ENCODE results near the gene TMPRSS6.

Gene TMPRSS6

GRCh38 chr22:37070334-37070733 is 39.2 kb downstream of the TMPRSS6 start:
- DNase-seq (ENCODE audit: low read depth in 2 of 2): no peak
- TF ChIP-seq CTCF (IDR thresholded peaks at IDR 0.05; ENCODE audit: low read depth, low read length): no peak
- H3K4me3 ChIP-seq (replicated peaks in 1 of 2; ENCODE audit: low read depth in 2 of 2, low read length in 2 of 2): no peak overlapping the region

GRCh38 chr22:37069719-37070118 is 39.8 kb downstream of the TMPRSS6 start:
- no peak for TF ChIP-seq CTCF (IDR thresholded peaks at IDR 0.05; ENCODE audit: low read depth, low read length)
- H3K4me3 ChIP-seq (replicated peaks in 1 of 2; ENCODE audit: low read depth in 2 of 2, low read length in 2 of 2): no peak overlapping the region
- DNase-seq (ENCODE audit: low read depth in 2 of 2): no peak

- no peak overlapping the region for H3K4me3 ChIP-seq (replicated peaks in 1 of 2; ENCODE audit: low read depth in 2 of 2, low read length in 2 of 2)
- no peak for TF ChIP-seq CTCF (IDR thresholded peaks at IDR 0.05; ENCODE audit: low read depth, low read length)
- no peak for DNase-seq (ENCODE audit: low read depth in 2 of 2)
These were observed 40.2 kb downstream of the TMPRSS6 start for GRCh38 chr22:37069319-37069718.

- H3K4me3 ChIP-seq (replicated peaks in 1 of 2; ENCODE audit: low read depth in 2 of 2, low read length in 2 of 2): no peak overlapping the region
- no peak for TF ChIP-seq CTCF (IDR thresholded peaks at IDR 0.05; ENCODE audit: low read depth, low read length)
- DNase-seq (ENCODE audit: low read depth in 2 of 2): no peak
These were observed 40.7 kb downstream of the TMPRSS6 start for GRCh38 chr22:37068859-37069258.

- TF ChIP-seq CTCF (IDR thresholded peaks at IDR 0.05; ENCODE audit: low read depth, low read length): no peak
- no peak overlapping the region for H3K4me3 ChIP-seq (replicated peaks in 1 of 2; ENCODE audit: low read depth in 2 of 2, low read length in 2 of 2)
- no peak for DNase-seq (ENCODE audit: low read depth in 2 of 2)
These were observed 42.1 kb downstream of the TMPRSS6 start for GRCh38 chr22:37067428-37067827.

- no peak for DNase-seq (ENCODE audit: low read depth in 2 of 2)
- no peak overlapping the region for H3K4me3 ChIP-seq (replicated peaks in 1 of 2; ENCODE audit: low read depth in 2 of 2, low read length in 2 of 2)
- TF ChIP-seq CTCF (IDR thresholded peaks at IDR 0.05; ENCODE audit: low read depth, low read length): no peak
These were observed 43.6 kb downstream of the TMPRSS6 start for GRCh38 chr22:37065961-37066360.

- no peak overlapping the region for H3K4me3 ChIP-seq (replicated peaks in 1 of 2; ENCODE audit: low read depth in 2 of 2, low read length in 2 of 2)
- TF ChIP-seq CTCF (IDR thresholded peaks at IDR 0.05; ENCODE audit: low read depth, low read length): no peak
- no peak for DNase-seq (ENCODE audit: low read depth in 2 of 2)
These were observed 44.3 kb downstream of the TMPRSS6 start for GRCh38 chr22:37065180-37065579.
